CD4-positive, alpha-beta T cell (primary cell): ENCODE data around the gene AQP1. TPM values are rescaled to one million over a fixed set of nuclear protein-coding genes. Genes with fewer than 3 reads are reported as not detected.

Source experiments
- ATAC-seq: fragments of 200-7000 bp; cut with Tn5 transposase; one replicate; pipeline ENCODE4 v1.10.0; 2022; ENCODE audit warnings: mild to moderate bottlenecking; ENCODE audit not compliant: poor library complexity
- CTCF ChIA-PET: fragments of 350-600 bp; sonication (Branson Sonifier 250); formaldehyde crosslinking; loops from one replicate; lab custom pipeline; 2021; ENCODE audit warnings: antibody characterized with exemption, inconsistent platforms; lab: Charles Lee
- POLR2A ChIA-PET: fragments of 350-600 bp; sonication (Branson Sonifier 250); formaldehyde crosslinking; loops from one replicate; lab custom pipeline; 2021; ENCODE audit warnings: antibody characterized with exemption, inconsistent platforms; lab: Charles Lee
- DNase-seq, 14 experiments: peaks; one replicate each; pipeline ENCODE4 v3.0.0-alpha.2; 2013 to 2020; ENCODE audit warnings: mixed read lengths in 2 of 14
- H3K27ac ChIP-seq, 2 donors: one replicate each; pipeline versions ENCODE4 v1.5.1 to v1.7.0; 2013; ENCODE audit warnings: low read length in 2 of 2, low read depth in 1 of 2, mild to moderate bottlenecking in 1 of 2
- H3K27me3 ChIP-seq, 2 experiments: 1 replicate in 1 of 2; 2 replicates in 1 of 2; pipeline versions ENCODE4 v1.6.1 to v1.7.0; 2013; ENCODE audit warnings: low read length in 2 of 2, control low read depth in 1 of 2, mild to moderate bottlenecking in 1 of 2, moderate library complexity in 1 of 2; ENCODE audit not compliant: insufficient read depth in 2 of 2, control insufficient read depth in 1 of 2
- H3K36me3 ChIP-seq: one replicate; pipeline ENCODE4 v1.6.1; 2013; ENCODE audit warnings: low read length, control low read depth; ENCODE audit not compliant: insufficient read depth
- H3K4me1 ChIP-seq: one replicate; pipeline ENCODE4 v1.6.1; 2013; ENCODE audit warnings: low read length, control low read depth; ENCODE audit not compliant: insufficient read depth
- H3K4me3 ChIP-seq: one replicate; pipeline ENCODE4 v1.5.1; 2013; ENCODE audit warnings: mild to moderate bottlenecking, low read length, moderate library complexity
- H3K9me3 ChIP-seq, 2 experiments: 1 replicate in 1 of 2; 2 replicates in 1 of 2; pipeline versions ENCODE4 v1.6.1 to v1.7.0; 2013; ENCODE audit warnings: low read length in 2 of 2, mild to moderate bottlenecking in 2 of 2, control low read depth in 1 of 2, moderate library complexity in 1 of 2; ENCODE audit not compliant: control insufficient read depth in 1 of 2, insufficient read depth in 1 of 2
- H3K27ac Mint-ChIP-seq: one replicate; pipeline ENCODE4 v1.8.0; 2020; ENCODE audit warnings: mixed read lengths
- H3K27me3 Mint-ChIP-seq: one replicate; pipeline ENCODE4 v1.8.0; 2021; ENCODE audit warnings: mixed read lengths
- H3K36me3 Mint-ChIP-seq: one replicate; pipeline ENCODE4 v1.8.0; 2021; ENCODE audit warnings: low read depth, mixed read lengths
- H3K4me1 Mint-ChIP-seq: one replicate; pipeline ENCODE4 v1.8.0; 2021; ENCODE audit warnings: low read depth, mixed read lengths
- H3K4me3 Mint-ChIP-seq: one replicate; pipeline ENCODE4 v1.8.0; 2020; ENCODE audit warnings: mild to moderate bottlenecking, mixed read lengths
- H3K9me3 Mint-ChIP-seq: one replicate; pipeline ENCODE4 v1.8.0; 2020; ENCODE audit warnings: mixed read lengths
- CTCF ChIP-seq: fragments of 200-600 bp; IDR thresholded peaks from one replicate; pipeline ENCODE4 v1.8.0; 2022; ENCODE audit warnings: antibody characterized with exemption, mild to moderate bottlenecking
- intact Hi-C, 2 experiments: fragments of 100-400 bp; cut with DNase I in 1 of 2; cut with micrococcal nuclease in 1 of 2; formaldehyde crosslinking; loops; one replicate each; pipeline versions ENCODE4 v1.15.1 to v1.9.0; 2023 to 2025; cut with DNase I, micrococcal nuclease
- total RNA-seq, 174 experiments: library from RNA in 2 of 174; stranded (reverse) in 2 of 174; gene quantifications; one replicate each; pipeline ENCODE4 v1.2.3 and lab custom pipeline; 2021 to 2026

The AQP1 gene
- total RNA-seq, 2 experiments from 2014 or later, result 0.17 to 0.22 TPM

DNA sequence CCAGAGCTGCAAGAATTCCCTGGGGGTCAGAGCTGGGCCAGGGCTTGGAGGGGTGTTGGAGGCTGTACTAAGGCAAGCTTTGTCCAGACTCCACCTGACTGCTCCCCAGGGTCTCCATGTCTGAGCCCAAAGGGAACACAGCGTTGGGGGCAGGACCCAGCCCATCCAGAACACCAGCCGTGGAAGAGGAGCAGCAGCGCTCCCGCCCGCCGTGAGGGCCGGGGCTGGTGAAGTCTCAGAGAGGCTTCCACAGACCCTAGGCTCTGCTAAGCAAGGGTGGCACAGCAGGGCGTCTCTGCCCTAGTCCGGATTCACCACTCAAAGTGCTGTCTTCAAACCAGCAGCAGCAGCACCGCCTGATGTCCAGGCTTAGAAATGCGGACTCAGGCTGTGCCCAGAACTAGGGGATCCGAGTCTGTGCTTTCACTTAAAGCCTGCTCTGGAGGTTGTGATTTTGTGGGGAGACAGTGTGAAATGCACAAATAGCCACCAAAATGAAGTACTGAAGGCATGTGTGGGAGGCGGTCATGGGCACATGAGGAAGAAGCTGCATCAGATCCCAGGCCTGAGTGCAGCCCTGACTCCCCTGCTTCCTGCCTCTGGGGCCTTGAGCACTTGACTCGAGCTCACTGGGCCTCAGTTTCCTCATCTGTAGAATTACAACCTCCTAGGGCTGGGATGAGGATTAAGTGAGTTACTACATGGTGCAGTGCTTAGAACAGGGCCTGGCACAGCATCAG is 16.6 kb upstream of the AQP1 start:
- no peaks in the 10 kb centered on the region for H3K27me3 ChIP-seq
- ChIA-PET CTCF (no interaction called here), POLR2A (no interaction called here)
- H3K27ac ChIP-seq, result no peak overlapping the region
- H3K36me3 ChIP-seq, result no peaks in the 10 kb centered on the region
- no peaks in the 10 kb centered on the region for H3K4me1 ChIP-seq
- Mint-ChIP-seq H3K27me3 (no peaks in the 10 kb centered on the region), H3K27ac (no peak overlapping the region), H3K9me3 (no peaks in the 10 kb centered on the region), H3K36me3 (no peaks in the 10 kb centered on the region), H3K4me3 (no peak overlapping the region), H3K4me1 (no peaks in the 10 kb centered on the region)
- no peak for ATAC-seq
- H3K4me3 ChIP-seq, result no peak overlapping the region
- intact Hi-C loops, result no loop called here
- H3K9me3 ChIP-seq, result peaks cover 0 to 9% of the 10 kb centered on the region in 2 experiments
- no peak for TF ChIP-seq CTCF
- DNase-seq, result no peak

DNA sequence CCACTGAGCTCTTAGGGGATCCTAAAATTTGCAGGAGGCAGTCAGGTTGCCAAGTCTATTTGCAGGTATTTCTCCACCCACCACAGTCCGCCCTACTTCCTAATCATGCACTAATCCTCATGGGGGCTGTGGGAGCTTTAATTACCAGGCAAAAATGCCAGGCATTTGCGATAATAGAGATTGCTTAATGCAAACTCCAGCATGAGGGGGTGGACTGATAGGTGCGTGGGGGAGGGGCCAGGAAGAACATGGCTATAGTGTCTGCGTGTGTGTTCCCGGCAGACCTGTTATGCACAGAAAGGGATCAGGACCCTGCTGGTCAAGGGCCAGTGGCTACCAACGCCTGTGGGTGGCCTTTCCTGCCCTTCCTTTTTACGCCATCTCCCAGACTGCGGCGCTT is 15.6 kb upstream of the AQP1 start:
- Mint-ChIP-seq H3K36me3 (no peaks in the 10 kb centered on the region), H3K4me3 (no peak overlapping the region), H3K27ac (no peak overlapping the region), H3K27me3 (no peaks in the 10 kb centered on the region), H3K9me3 (no peaks in the 10 kb centered on the region), H3K4me1 (no peaks in the 10 kb centered on the region)
- ChIA-PET CTCF (no interaction called here), POLR2A (no interaction called here)
- H3K27me3 ChIP-seq, result no peaks in the 10 kb centered on the region
- DNase-seq (no peak), ATAC-seq (no peak)
- intact Hi-C loops, result no loop called here
- peaks cover 0 to 9% of the 10 kb centered on the region in 2 experiments for H3K9me3 ChIP-seq
- TF ChIP-seq CTCF, result no peak
- no peak overlapping the region for H3K27ac ChIP-seq
- H3K36me3 ChIP-seq, result no peaks in the 10 kb centered on the region
- no peaks in the 10 kb centered on the region for H3K4me1 ChIP-seq
- H3K4me3 ChIP-seq, result no peak overlapping the region

- H3K4me3 Mint-ChIP-seq, result no peak overlapping the region
- H3K4me1 Mint-ChIP-seq, result no peaks in the 10 kb centered on the region
- no peaks in the 10 kb centered on the region for H3K36me3 Mint-ChIP-seq
- Histone ChIP-seq H3K4me1 (no peaks in the 10 kb centered on the region), H3K9me3 (peaks cover 0 to 6% of the 10 kb centered on the region in 2 experiments), H3K27me3 (no peaks in the 10 kb centered on the region), H3K36me3 (no peaks in the 10 kb centered on the region), H3K4me3 (no peak overlapping the region), H3K27ac (no peak overlapping the region)
- H3K27ac Mint-ChIP-seq, result no peak overlapping the region
- no peaks in the 10 kb centered on the region for H3K9me3 Mint-ChIP-seq
- intact Hi-C loops, result no loop called here
- no peak for ATAC-seq
- ChIA-PET POLR2A (no interaction called here), CTCF (no interaction called here)
- no peak for TF ChIP-seq CTCF
- no peak for DNase-seq
- H3K27me3 Mint-ChIP-seq, result no peaks in the 10 kb centered on the region
These were observed 14.6 kb upstream of the AQP1 start for GRCh38 chr7:30896783-30897637.
